ENCODE measurements around the gene ACTC1.

- TF ChIP-seq CTCF (IDR thresholded peaks at IDR 0.05) = no peak
- no peak for TF ChIP-seq POLR2A (IDR thresholded peaks at IDR 0.05)
- no peak for TF ChIP-seq EP300 (IDR thresholded peaks at IDR 0.05; ENCODE audit: low read depth)
Measured at GRCh38 chr15:34804113-34804512, 8.8 kb upstream of the ACTC1 start.
